ENCODE data around the gene ZNF366.

ZNF366 gene

GRCh38 chr5:72507231-72507906, at the start of gene ZNF366:
Gene ZNF366 (minus strand): TSS chr5:72507410. CDS start chr5:72461496, 45,914 bp downstream.
- DNase-seq, result no peak

DNA sequence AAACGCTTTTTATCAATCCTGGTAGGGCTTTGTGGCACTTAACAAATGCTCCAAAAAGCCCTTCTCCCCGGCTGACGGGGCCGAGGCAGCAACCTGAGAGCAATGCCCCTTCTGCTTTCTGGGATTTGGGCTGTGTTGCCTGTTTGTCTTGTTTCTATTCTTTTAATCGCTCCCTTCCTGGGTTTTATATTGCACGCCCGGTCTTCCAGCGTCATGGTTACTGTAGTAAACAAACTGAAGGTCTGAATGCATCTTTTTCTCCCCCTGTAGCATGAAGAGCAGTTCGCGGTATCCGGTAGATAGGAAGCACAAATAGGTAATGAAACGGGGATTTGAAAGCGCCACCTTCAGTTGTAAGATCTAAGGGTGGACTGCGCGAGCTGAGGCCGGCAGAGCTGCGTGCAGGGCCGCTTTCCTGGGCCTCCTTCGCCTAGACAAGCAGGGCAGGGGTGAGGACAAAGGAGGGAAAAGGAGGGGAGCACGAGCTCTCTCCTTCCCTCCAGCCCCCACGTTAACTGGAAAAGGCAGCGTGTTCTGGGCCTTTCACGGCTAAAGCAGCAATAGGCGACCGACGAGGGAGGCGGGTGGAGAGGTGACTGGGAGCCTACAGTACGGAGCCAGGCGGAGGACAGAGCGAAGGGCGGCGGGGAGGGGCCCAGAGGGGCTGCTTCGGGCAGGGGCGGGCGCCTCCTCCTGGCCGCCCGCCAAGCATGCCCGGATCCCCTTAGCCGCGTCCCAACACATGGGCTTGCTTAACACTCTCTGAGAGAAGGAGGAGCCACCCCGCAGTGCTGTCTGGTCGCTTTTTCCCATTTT, 49.3 kb upstream of the ZNF366 start:
- peak in 9 of 14 donors; percentile 24 to 63 (median 38) for DNase-seq

DNA sequence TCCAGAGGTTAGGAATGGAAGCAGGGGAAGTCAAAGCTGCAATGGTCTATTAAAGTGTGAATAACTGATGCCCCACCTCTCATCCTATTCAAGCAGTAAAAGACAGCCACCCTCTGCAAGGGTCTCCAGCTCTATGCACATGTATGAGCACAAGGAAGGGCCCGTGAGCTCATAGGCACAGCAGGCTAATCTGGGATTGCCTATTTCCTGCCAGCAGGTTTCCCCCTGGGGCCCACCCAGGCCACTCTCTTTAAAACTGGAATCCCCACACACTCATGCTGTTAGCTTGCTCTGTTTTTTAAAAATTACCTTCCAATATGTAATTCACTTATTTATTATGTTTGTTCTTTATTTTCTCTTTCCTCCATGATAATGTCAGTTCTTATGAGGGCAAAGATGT, 48.7 kb upstream of the ZNF366 start:
- no peak for DNase-seq

DNA sequence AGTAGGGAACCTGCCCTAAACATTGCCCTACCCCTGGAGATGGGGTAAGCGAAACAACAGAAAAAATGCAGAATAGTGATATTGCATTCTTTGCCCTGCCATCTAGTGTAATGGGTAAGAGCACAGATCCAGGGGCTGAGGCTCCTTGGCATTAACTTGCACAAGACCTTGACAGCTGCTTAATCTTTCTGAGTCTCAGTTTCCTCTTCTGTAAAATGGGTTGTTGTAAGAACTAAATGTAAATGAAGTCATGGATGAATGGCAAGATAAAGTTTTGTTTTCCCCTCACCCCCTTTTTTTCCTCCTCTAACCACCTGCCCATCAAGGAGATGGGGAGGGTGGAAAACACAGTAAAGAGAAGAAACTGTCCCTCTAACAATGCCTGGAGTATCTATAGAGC, 47.7 kb upstream of the ZNF366 start:
- DNase-seq, result no peak

DNA sequence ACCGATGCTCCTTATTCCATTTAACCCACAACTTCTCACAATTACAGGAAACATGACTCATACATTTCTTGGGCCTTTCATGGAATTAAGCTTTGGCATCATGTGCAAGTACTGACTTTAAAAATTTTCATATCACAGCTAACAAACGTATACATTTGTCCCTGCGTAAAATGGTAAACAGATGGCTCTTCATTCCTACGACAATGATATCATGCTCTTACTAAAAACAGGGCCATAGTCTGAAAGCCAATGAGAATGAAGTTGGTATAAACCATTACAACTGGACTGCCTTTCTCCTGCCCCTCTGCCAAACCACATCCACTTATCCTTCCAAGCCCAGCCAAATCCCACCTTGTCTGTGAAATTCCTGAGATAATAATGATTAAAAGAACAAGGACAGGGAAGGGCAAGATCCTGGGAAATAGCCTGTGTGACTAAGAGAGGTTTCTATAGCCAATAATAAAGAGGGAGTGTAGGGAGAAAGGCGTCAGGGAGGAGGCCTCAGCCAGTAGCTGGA, 44.9 kb upstream of the ZNF366 start:
- DNase-seq, result no peak

- no peak for DNase-seq
These were observed 43.4 kb upstream of the ZNF366 start for GRCh38 chr5:72550595-72550994.

DNA sequence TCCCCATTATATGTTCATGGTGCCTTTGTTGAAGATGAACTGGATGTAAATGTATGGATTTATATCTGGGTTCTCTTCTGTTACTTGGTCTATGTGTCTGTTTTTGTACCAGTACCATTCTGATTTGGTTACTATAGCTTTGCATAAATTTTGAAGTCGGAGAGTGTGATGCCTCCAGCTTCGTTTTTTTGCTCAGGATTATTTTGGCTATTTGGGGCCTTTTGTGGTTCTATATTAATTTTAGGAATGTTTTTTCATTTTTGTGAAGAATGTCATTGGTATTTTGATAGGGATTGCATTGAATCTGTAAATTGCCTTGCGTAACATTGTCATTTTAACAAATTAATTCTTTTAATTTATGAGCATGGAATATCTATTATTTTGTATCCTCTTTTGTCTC, 36.6 kb upstream of the ZNF366 start:
- no peak for DNase-seq

DNA sequence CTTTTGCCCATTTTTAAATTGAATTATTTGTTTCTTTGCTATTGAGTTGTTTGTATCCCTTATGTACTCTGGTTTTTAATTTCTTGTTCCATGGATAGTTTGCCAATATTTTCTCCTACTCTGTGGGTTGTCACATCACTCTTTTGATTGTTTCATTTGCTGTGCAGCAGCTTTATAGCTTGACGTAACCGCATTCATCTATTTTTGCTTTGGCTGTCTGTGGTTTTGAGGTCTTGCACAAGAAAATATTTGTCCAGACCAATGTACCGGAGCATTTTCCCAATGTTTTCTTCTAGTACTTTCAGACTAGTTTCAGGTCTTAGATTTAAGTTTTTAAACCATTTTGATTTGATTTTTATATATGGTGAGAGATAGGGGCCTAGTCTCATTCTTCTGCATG, 36.2 kb upstream of the ZNF366 start:
- DNase-seq, result no peak

DNA sequence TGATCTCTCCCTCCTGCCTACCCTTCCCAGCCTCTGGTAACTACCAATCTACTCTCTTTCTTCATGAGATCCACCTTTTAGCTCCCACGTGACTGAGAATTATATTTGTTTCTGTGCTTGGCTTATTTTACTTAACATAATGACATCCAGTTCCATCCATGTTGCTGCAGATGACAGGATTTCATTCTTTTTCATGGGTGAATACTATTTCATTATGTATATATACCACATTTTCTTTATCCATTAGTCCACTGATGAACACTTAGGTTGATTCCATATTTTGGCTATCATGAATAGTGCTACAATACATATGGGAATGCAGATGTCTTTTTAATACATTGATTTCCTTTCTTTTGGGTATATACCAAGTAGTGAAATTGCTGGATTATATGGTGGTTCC, 35.5 kb upstream of the ZNF366 start:
- DNase-seq, result no peak

DNA sequence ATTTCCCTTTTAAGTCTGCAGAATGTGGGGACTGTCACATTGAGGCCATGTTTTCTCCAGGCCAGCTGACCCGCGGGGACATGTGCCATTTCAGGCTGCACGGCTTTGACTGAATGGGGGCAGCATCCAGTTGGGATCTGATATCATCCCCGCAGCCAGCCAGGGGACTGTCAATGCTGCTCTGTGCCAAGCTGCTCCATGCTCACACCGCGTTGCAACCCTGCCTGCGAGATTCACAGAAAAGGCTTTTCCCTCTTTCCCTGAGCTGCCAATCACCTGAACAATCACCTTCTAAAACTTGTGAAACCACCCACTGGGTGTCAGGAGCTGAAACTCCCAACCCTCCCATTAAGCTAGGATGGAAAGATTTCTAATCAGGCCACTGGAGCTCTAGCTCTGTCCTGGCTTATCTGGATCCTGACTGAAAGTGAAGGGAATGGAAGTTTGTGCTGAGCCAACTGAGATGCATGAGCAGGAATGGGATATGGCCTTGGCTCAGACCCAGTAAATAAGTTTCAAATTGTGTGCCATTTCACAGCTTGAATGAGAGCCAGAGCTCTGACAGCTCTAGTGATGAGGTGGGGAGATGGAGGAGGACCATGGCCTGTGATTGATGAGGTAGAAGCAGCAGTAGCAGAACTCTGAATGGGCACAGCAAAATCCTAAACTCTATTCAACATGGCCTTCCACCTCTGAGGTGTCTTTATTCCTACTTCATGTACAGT, 34.5 kb upstream of the ZNF366 start:
- peak in 8 of 14 donors; percentile 10 to 57 (median 18) for DNase-seq

- no peak for DNase-seq
These were observed 33.7 kb upstream of the ZNF366 start for GRCh38 chr5:72540759-72541438.

GRCh38 chr5:72539726-72540125, 32.5 kb upstream of the ZNF366 start:
- DNase-seq, result no peak

GRCh38 chr5:72539038-72539437, 31.8 kb upstream of the ZNF366 start:
- no peak for DNase-seq

DNA sequence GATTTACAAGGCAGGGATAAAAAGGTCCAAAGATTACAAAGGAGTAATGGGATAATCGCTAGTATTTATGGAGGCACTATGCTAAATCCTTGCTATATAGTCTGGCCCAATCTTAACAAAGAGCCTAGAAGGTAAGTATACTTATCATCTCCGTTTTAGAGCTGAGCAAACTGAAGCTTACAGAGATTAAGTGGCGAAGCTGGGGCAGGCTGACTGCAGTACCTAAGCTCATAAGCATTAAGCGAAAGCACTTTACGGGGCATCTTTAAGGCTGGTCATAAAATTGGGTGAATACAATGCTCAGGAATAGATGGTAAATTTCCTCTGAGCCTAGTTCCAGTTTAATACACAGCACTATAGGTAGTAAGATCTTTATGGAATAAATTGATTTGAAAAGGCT, 30.0 kb upstream of the ZNF366 start:
- DNase-seq, result no peak

- peak in 1 of 14 donors; percentile 11 for DNase-seq
These were observed 24.4 kb upstream of the ZNF366 start for GRCh38 chr5:72531496-72532190.

GRCh38 chr5:72530196-72530595, 23.0 kb upstream of the ZNF366 start:
- DNase-seq, result no peak

DNA sequence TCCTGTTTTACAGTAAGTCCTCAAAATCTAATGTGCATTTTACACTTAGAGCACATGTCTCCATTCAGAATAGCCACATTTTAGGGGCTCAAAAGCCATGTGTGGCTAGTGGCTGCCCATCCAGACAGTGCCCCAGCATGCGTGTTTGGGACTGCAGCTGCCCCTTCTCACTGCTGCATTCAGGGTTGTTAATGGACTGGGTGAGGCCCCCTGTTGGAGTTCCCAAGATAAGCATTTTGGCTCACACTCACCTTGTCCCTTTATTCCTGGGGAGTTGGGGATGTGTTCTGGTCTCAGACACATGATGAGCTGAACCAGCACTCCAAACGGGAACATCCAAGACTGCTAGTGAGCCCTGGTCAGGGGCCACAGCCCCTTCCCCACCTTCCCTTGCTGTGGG, 22.2 kb upstream of the ZNF366 start:
- no peak for DNase-seq

GRCh38 chr5:72525816-72526215, 18.6 kb upstream of the ZNF366 start:
- no peak for DNase-seq

- no peak for DNase-seq
These were observed 16.9 kb upstream of the ZNF366 start for GRCh38 chr5:72523960-72524582.

GRCh38 chr5:72522607-72523006, 15.4 kb upstream of the ZNF366 start:
- no peak for DNase-seq

DNA sequence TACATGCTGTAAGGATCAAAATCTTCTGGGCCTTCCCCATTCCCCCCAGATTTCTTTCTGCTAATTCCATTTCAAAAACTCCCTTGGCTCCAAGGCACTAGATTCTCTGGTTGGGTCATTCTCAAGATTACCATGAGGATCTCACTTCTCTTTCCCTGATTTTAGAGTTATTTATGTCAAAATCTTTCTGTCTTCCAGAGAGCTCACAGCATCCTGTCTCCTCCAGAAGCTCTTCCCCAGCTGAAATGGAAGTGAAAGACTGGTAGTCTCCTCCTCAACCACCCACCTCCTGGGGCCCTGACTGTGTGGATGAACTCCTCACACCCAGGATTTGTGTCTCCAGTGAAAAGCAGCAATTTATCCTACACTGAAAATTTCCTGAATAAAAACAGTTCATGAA, 11.9 kb upstream of the ZNF366 start:
- DNase-seq, result no peak

Measured in C1 segment of cervical spinal cord (tissue), 14 donors.